CD8-positive, alpha-beta memory T cell (primary cell): ENCODE results near the gene ITGBL1. TPM values are rescaled to one million over a fixed set of nuclear protein-coding genes. Genes with fewer than 3 reads are reported as not detected.

Experiments used
- CTCF ChIA-PET: fragments of 350-600 bp; sonication (Branson Sonifier 250); formaldehyde crosslinking; loops from one replicate; lab custom pipeline; 2021; ENCODE audit warnings: antibody characterized with exemption; lab: Charles Lee
- POLR2A ChIA-PET: fragments of 350-600 bp; sonication (Branson Sonifier 250); formaldehyde crosslinking; loops from one replicate; lab custom pipeline; 2021; ENCODE audit warnings: antibody characterized with exemption; lab: Charles Lee
- DNase-seq, 5 donors: peaks; one replicate each; pipeline versions ENCODE4 v3.0.0 to v3.0.0-alpha.2; 2020 to 2022; ENCODE audit warnings: mixed read lengths in 1 of 5
- H3K27ac ChIP-seq: one replicate; pipeline ENCODE4 v1.7.0; 2013; ENCODE audit warnings: low read depth, mild to moderate bottlenecking, low read length, moderate library complexity
- H3K27me3 ChIP-seq: 2 replicates; pipeline ENCODE4 v1.7.0; 2013; ENCODE audit warnings: low read length, mild to moderate bottlenecking; ENCODE audit not compliant: insufficient read depth, poor library complexity, severe bottlenecking
- H3K36me3 ChIP-seq: 2 replicates; pipeline ENCODE4 v1.7.0; 2013; ENCODE audit warnings: mild to moderate bottlenecking, low read length, moderate library complexity; ENCODE audit not compliant: insufficient read depth
- H3K4me1 ChIP-seq: 2 replicates; pipeline ENCODE4 v1.7.0; 2013; ENCODE audit warnings: mild to moderate bottlenecking, low read length, moderate library complexity; ENCODE audit not compliant: insufficient read depth
- H3K4me3 ChIP-seq: 2 replicates; pipeline ENCODE4 v1.7.0; 2013; ENCODE audit warnings: mild to moderate bottlenecking, low read length
- H3K9me3 ChIP-seq: 2 replicates; pipeline ENCODE4 v1.7.0; 2013; ENCODE audit warnings: mild to moderate bottlenecking, low read length
- H3K27ac Mint-ChIP-seq, 8 donors: one replicate each; pipeline ENCODE4 v1.8.0; 2020 to 2021; ENCODE audit warnings: mixed read lengths in 8 of 8, mild to moderate bottlenecking in 6 of 8, inconsistent platforms in 3 of 8, moderate library complexity in 3 of 8
- H3K27me3 Mint-ChIP-seq, 2 donors: one replicate each; pipeline ENCODE4 v1.8.0; 2020 to 2021; ENCODE audit warnings: mixed read lengths in 2 of 2, mild to moderate bottlenecking in 1 of 2, moderate library complexity in 1 of 2
- H3K36me3 Mint-ChIP-seq, 3 donors: one replicate each; pipeline ENCODE4 v1.8.0; 2020 to 2021; ENCODE audit warnings: mixed read lengths in 3 of 3, inconsistent platforms in 1 of 3, mild to moderate bottlenecking in 1 of 3
- H3K4me1 Mint-ChIP-seq, 3 donors: one replicate each; pipeline ENCODE4 v1.8.0; 2020 to 2021; ENCODE audit warnings: mixed read lengths in 3 of 3, inconsistent platforms in 1 of 3, mild to moderate bottlenecking in 1 of 3
- H3K4me3 Mint-ChIP-seq, 7 donors: one replicate each; pipeline ENCODE4 v1.8.0; 2020 to 2021; ENCODE audit warnings: mixed read lengths in 7 of 7, mild to moderate bottlenecking in 6 of 7, moderate library complexity in 4 of 7, inconsistent platforms in 2 of 7
- H3K9me3 Mint-ChIP-seq, 5 donors: one replicate each; pipeline ENCODE4 v1.8.0; 2020 to 2022; ENCODE audit warnings: mixed read lengths in 5 of 5, mild to moderate bottlenecking in 3 of 5, moderate library complexity in 2 of 5, inconsistent platforms in 1 of 5
- polyA plus RNA-seq: library from polyadenylated mRNA; unstranded; fragments of 300-500 nt; fragmentation: Illumina TruSeq; gene quantifications from one replicate; pipeline ENCODE4 v1.2.3, GENCODE V29; 2021
- total RNA-seq, 2 experiments: library from RNA; stranded (reverse); gene quantifications; one replicate each; pipeline ENCODE4 v1.2.3, GENCODE V29; 2021

ITGBL1 gene
- total and polyA plus RNA-seq, 3 experiments from 2014 or later, result not detected

- Mint-ChIP-seq H3K27me3 (peaks cover 23 to 48% of the 10 kb centered on the region in 2 donors), H3K4me1 (peaks cover 0 to 12% (median 6%) of the 10 kb centered on the region in 3 donors), H3K27ac (no peak overlapping the region), H3K36me3 (no peaks in the 10 kb centered on the region), H3K9me3 (peaks cover 0 to 2% (median 0%) of the 10 kb centered on the region in 5 donors), H3K4me3 (peak overlapping the region in 3 of 7 donors; percentile 33 to 78 (median 53))
- DNase-seq, result no peak
- H3K4me1 ChIP-seq, result no peaks in the 10 kb centered on the region
- CTCF ChIA-PET, result no interaction called here
- H3K27ac ChIP-seq, result no peak overlapping the region
- H3K4me3 ChIP-seq, result no peak overlapping the region
- H3K9me3 ChIP-seq, result no peaks in the 10 kb centered on the region
- H3K27me3 ChIP-seq, result no peaks in the 10 kb centered on the region
- no peaks in the 10 kb centered on the region for H3K36me3 ChIP-seq
- POLR2A ChIA-PET, result no interaction called here
Measured at GRCh38 chr13:101417043-101417406, 35.5 kb upstream of the ITGBL1 start.

- Histone ChIP-seq H3K27me3 (no peaks in the 10 kb centered on the region), H3K27ac (no peak overlapping the region), H3K9me3 (no peaks in the 10 kb centered on the region), H3K4me3 (no peak overlapping the region), H3K36me3 (no peaks in the 10 kb centered on the region), H3K4me1 (no peaks in the 10 kb centered on the region)
- peaks cover 0 to 12% (median 6%) of the 10 kb centered on the region in 3 donors for H3K4me1 Mint-ChIP-seq
- CTCF ChIA-PET, result no interaction called here
- H3K9me3 Mint-ChIP-seq, result peaks cover 0 to 2% (median 0%) of the 10 kb centered on the region in 5 donors
- H3K4me3 Mint-ChIP-seq, result peak overlapping the region in 1 of 7 donors; percentile 33
- DNase-seq, result no peak
- no peak overlapping the region for H3K27ac Mint-ChIP-seq
- POLR2A ChIA-PET, result no interaction called here
- no peaks in the 10 kb centered on the region for H3K36me3 Mint-ChIP-seq
- peaks cover 23 to 44% of the 10 kb centered on the region in 2 donors for H3K27me3 Mint-ChIP-seq
Measured at GRCh38 chr13:101417501-101417900, 35.0 kb upstream of the ITGBL1 start.

GRCh38 chr13:101423872-101424271 is 28.6 kb upstream of the ITGBL1 start:
- no peaks in the 10 kb centered on the region for H3K27me3 ChIP-seq
- Mint-ChIP-seq H3K4me1 (no peaks in the 10 kb centered on the region), H3K36me3 (no peaks in the 10 kb centered on the region), H3K27me3 (peaks cover 5 to 13% of the 10 kb centered on the region in 2 donors), H3K4me3 (no peak overlapping the region), H3K27ac (no peak overlapping the region), H3K9me3 (peaks cover 0 to 2% (median 2%) of the 10 kb centered on the region in 5 donors)
- H3K27ac ChIP-seq, result no peak overlapping the region
- no peaks in the 10 kb centered on the region for H3K9me3 ChIP-seq
- CTCF ChIA-PET, result no interaction called here
- H3K36me3 ChIP-seq, result no peaks in the 10 kb centered on the region
- H3K4me1 ChIP-seq, result no peaks in the 10 kb centered on the region
- POLR2A ChIA-PET, result no interaction called here
- DNase-seq, result no peak
- H3K4me3 ChIP-seq, result no peak overlapping the region

- H3K36me3 Mint-ChIP-seq, result no peaks in the 10 kb centered on the region
- no peaks in the 10 kb centered on the region for H3K27me3 ChIP-seq
- H3K9me3 Mint-ChIP-seq, result peaks cover 0 to 2% (median 0%) of the 10 kb centered on the region in 5 donors
- no peaks in the 10 kb centered on the region for H3K9me3 ChIP-seq
- H3K4me3 Mint-ChIP-seq, result no peak overlapping the region
- H3K4me1 ChIP-seq, result no peaks in the 10 kb centered on the region
- ChIA-PET POLR2A (no interaction called here), CTCF (no interaction called here)
- DNase-seq, result no peak
- no peak overlapping the region for H3K27ac ChIP-seq
- no peaks in the 10 kb centered on the region for H3K4me1 Mint-ChIP-seq
- no peaks in the 10 kb centered on the region for H3K36me3 ChIP-seq
- no peak overlapping the region for H3K4me3 ChIP-seq
- no peak overlapping the region for H3K27ac Mint-ChIP-seq
- H3K27me3 Mint-ChIP-seq, result peaks cover 2 to 11% of the 10 kb centered on the region in 2 donors
Measured at GRCh38 chr13:101424381-101425155, 27.9 kb upstream of the ITGBL1 start.

GRCh38 chr13:101425156-101425471 is 27.4 kb upstream of the ITGBL1 start:
- no peak for DNase-seq
- no peaks in the 10 kb centered on the region for H3K36me3 Mint-ChIP-seq
- no peak overlapping the region for H3K27ac ChIP-seq
- no peaks in the 10 kb centered on the region for H3K9me3 ChIP-seq
- H3K27ac Mint-ChIP-seq, result no peak overlapping the region
- no peaks in the 10 kb centered on the region for H3K27me3 ChIP-seq
- ChIA-PET POLR2A (no interaction called here), CTCF (no interaction called here)
- no peak overlapping the region for H3K4me3 ChIP-seq
- no peaks in the 10 kb centered on the region for H3K36me3 ChIP-seq
- H3K9me3 Mint-ChIP-seq, result peaks cover 0 to 2% (median 0%) of the 10 kb centered on the region in 5 donors
- H3K27me3 Mint-ChIP-seq, result peaks cover 2 to 13% of the 10 kb centered on the region in 2 donors
- H3K4me3 Mint-ChIP-seq, result no peak overlapping the region
- no peaks in the 10 kb centered on the region for H3K4me1 Mint-ChIP-seq
- no peaks in the 10 kb centered on the region for H3K4me1 ChIP-seq

- no peaks in the 10 kb centered on the region for H3K36me3 Mint-ChIP-seq
- H3K27ac Mint-ChIP-seq, result no peak overlapping the region
- H3K27me3 Mint-ChIP-seq, result peaks cover 2 to 10% of the 10 kb centered on the region in 2 donors
- no peak for DNase-seq
- no peak overlapping the region for H3K4me3 Mint-ChIP-seq
- H3K27me3 ChIP-seq, result no peaks in the 10 kb centered on the region
- H3K4me1 Mint-ChIP-seq, result no peaks in the 10 kb centered on the region
- no peaks in the 10 kb centered on the region for H3K4me1 ChIP-seq
- ChIA-PET CTCF (no interaction called here), POLR2A (no interaction called here)
- H3K4me3 ChIP-seq, result no peak overlapping the region
- H3K9me3 Mint-ChIP-seq, result peaks cover 0 to 2% (median 0%) of the 10 kb centered on the region in 5 donors
- H3K36me3 ChIP-seq, result no peaks in the 10 kb centered on the region
- H3K27ac ChIP-seq, result no peak overlapping the region
- H3K9me3 ChIP-seq, result no peaks in the 10 kb centered on the region
Measured at GRCh38 chr13:101425623-101426022, 26.9 kb upstream of the ITGBL1 start.

GRCh38 chr13:101429733-101430132 is 22.7 kb upstream of the ITGBL1 start:
- Mint-ChIP-seq H3K4me3 (no peak overlapping the region), H3K36me3 (no peaks in the 10 kb centered on the region), H3K27ac (no peak overlapping the region), H3K9me3 (peaks cover 0 to 2% (median 0%) of the 10 kb centered on the region in 5 donors), H3K4me1 (no peaks in the 10 kb centered on the region), H3K27me3 (peaks cover 2 to 29% of the 10 kb centered on the region in 2 donors)
- DNase-seq, result no peak
- no peaks in the 10 kb centered on the region for H3K9me3 ChIP-seq
- H3K36me3 ChIP-seq, result no peaks in the 10 kb centered on the region
- CTCF ChIA-PET, result no interaction called here
- no peak overlapping the region for H3K27ac ChIP-seq
- H3K4me3 ChIP-seq, result no peak overlapping the region
- H3K27me3 ChIP-seq, result no peaks in the 10 kb centered on the region
- H3K4me1 ChIP-seq, result no peaks in the 10 kb centered on the region
- POLR2A ChIA-PET, result no interaction called here

- no peaks in the 10 kb centered on the region for H3K27me3 ChIP-seq
- Mint-ChIP-seq H3K4me3 (no peak overlapping the region), H3K36me3 (no peaks in the 10 kb centered on the region), H3K27me3 (peaks cover 4 to 26% of the 10 kb centered on the region in 2 donors), H3K9me3 (peaks cover 0 to 2% (median 0%) of the 10 kb centered on the region in 5 donors), H3K27ac (no peak overlapping the region), H3K4me1 (no peaks in the 10 kb centered on the region)
- no peak overlapping the region for H3K4me3 ChIP-seq
- no peak overlapping the region for H3K27ac ChIP-seq
- H3K9me3 ChIP-seq, result no peaks in the 10 kb centered on the region
- no peaks in the 10 kb centered on the region for H3K4me1 ChIP-seq
- POLR2A ChIA-PET, result no interaction called here
- no peaks in the 10 kb centered on the region for H3K36me3 ChIP-seq
- CTCF ChIA-PET, result no interaction called here
- DNase-seq, result no peak
Measured at GRCh38 chr13:101433895-101434294, 18.6 kb upstream of the ITGBL1 start.
